Right hindlimb (tissue), 1 donor: ENCODE measurements around the gene SHISA5.

Source experiments
- DNase-seq: peaks from one replicate; pipeline ENCODE4 v3.0.0-alpha.2; 2018

The SHISA5 gene

GRCh38 chr3:48456456-48456855, 47.5 kb downstream of the SHISA5 start:
- no peak for DNase-seq

GRCh38 chr3:48451270-48451669, 52.7 kb downstream of the SHISA5 start:
- no peak for DNase-seq

DNA sequence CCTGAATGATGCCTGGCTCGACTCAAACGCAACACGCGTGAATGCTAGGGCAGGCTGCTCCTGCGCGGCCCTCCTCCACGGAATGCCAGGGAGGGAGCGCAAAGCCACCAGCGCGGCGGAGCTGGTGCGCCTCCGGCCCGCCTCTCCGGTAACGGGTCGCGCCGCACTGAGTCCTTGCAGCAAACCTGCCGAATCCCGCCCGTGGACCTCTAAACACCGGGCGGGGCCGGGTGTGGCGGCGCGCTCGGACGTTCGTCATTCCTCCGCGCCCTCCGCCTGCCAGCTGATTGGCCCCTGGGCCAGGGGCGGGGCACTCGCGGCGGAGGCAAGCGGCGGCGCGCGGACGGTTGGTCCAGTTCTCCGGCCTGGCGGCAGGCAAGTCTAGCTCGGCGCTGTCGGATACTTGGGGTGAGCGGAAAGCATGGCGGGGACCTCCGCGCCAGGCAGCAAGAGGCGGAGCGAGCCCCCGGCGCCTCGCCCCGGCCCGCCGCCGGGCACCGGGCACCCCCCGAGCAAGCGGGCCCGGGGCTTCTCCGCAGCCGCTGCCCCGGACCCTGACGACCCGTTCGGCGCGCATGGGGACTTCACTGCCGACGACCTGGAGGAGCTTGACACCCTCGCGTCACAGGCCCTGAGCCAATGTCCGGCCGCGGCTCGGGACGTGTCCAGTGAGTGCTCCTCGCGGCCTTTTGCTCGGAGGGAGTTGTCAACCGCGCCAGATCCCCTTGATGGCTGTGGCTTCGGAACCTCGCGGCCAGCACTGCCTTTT, 57.4 kb downstream of the SHISA5 start, which contains the start of gene ATRIP:
ATRIP (plus strand) TSS at position 313 of the 769 bp plus-strand sequence; CDS start at position 422, 109 bp downstream.
- DNase-seq = peak; percentile 91

DNA sequence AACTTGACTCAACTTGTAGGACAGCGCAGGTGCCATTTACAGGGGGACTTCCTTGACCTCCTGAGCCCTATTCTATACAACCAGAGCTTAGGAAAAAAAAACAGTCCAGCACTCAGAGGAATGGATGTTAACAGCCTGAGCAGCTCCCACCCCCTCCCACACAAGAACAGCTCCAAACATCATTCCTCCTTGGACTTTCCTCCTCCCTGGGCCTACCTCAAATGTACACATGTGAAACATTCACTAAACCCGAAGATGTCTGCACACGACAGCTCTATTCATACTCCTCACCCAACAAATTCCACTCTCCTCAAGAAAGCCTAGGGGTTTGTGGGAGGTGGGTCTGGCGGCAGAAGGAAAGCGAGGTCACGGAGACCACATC, 57.9 kb downstream of the SHISA5 start:
- DNase-seq = no peak

DNA sequence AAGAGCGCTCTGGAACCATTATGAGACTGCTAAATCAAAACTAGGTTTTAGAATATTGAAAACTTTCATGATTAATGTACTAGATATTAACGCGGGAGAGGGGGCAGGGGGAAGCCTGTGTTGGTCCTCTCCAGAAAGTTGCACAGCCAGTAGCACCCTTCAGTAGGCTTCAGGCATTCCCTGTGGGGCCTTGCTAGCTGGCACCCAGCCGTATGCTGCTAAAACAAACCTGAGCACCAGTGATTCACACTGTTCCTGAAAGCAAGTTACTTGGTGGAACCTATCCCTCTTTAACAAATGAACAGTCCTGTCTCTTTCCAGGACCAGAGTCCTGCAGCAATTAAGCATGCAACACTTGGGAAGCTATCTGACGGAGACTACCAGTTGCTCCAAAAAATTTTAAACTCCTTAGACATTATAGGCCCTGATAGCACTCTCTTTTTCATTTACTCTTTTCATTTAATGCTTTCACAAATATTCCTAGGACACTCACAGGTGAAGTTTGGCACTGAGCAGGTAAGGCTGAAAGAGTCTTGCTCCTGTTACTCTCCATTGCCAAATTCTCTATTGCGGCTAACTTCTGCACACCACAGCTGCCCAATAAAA, 58.6 kb downstream of the SHISA5 start:
- no peak for DNase-seq

DNA sequence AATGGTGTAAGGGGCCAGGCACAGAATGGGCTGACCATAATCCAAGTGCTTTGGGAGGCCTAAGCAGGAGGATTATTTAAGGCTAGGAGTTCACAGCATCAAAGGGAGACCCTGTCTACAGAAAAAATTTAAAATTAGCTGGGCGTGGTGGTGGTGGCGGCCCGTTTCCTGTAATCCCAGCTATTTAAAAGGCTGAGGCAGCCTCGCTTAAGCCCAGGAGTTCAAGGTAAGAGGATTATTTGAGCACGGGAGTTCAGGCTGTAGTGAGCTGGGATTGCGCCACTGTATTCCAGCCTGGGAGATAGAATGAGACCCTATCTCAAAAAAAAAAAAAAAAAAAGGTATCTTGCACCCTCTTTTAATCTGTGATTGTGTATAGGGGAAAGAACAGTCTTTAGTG, 62.0 kb downstream of the SHISA5 start:
- DNase-seq = no peak

GRCh38 chr3:48440590-48440958, 63.4 kb downstream of the SHISA5 start:
- no peak for DNase-seq

- peak; percentile 98 for DNase-seq
Observed at GRCh38 chr3:48439820-48440589, 64.0 kb downstream of the SHISA5 start, which contains the start of the genes CCDC51 and TMA7. CCDC51 (minus strand) TSS chr3:48440119; CDS start chr3:48435128, 4,991 bp downstream. TMA7 (plus strand) TSS chr3:48440257; CDS start chr3:48440297, 40 bp downstream.

GRCh38 chr3:48437812-48438211, 66.2 kb downstream of the SHISA5 start:
- DNase-seq = no peak

- DNase-seq = peak; percentile 8
Observed at GRCh38 chr3:48436855-48437254, 67.1 kb downstream of the SHISA5 start.

GRCh38 chr3:48436477-48436787, 67.5 kb downstream of the SHISA5 start:
- DNase-seq = peak; percentile 13

DNA sequence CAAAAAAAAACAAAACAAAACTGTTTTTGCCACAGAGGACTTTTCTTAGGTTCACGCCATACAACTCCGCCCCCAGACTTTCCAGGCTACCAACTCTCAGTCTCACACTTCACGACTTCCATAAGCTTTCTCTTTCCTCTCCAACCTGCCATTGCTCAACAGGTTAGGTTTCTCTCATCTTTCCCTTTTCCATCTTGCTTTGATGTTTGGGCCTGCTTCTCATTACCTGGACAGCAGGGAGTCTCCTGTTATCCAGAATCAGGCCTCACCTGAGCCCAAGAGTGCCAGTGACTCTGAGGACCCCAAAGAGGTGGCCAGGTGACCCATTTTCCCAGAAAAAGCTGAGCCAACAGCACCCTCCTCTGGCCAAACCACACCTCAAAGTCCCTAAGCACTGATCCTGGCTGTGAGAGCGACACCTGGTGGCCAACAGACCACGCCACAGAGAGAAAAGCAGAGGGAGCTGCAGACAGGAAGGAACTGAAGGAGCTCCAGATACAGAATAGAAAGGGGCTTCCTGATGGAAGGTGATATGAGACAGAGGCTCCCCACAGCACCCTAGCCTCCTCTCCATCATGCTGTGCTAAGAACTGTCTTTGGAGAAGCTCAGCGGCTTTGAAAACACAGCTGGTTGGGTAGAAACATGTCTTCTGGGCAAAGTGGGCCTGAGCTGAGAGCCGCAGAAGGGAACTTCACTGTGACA, 68.0 kb downstream of the SHISA5 start:
- DNase-seq = peak; percentile 85

DNA sequence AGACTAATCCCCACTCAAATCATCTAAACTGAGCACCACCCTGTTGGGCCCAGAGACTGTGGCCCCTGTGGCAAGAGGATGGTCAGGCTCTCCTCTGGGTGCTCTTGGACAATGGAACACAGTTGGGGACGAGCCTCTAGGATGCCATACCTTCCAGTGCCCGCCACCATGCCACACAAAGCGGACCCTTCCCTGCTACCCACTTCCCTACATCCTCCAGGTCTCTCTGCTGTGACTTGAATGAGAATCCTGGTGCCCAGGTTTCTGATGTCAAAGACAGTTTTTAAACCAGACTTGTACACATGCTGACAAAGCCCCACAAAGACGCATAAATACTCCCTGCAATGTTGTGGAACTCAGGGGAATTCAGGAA, 68.8 kb downstream of the SHISA5 start:
- DNase-seq = peak; percentile 11

- peak; percentile 23 for DNase-seq
Observed at GRCh38 chr3:48434591-48435222, 69.3 kb downstream of the SHISA5 start.

- DNase-seq = peak; percentile 16
Observed at GRCh38 chr3:48433472-48434118, 70.4 kb downstream of the SHISA5 start.

DNA sequence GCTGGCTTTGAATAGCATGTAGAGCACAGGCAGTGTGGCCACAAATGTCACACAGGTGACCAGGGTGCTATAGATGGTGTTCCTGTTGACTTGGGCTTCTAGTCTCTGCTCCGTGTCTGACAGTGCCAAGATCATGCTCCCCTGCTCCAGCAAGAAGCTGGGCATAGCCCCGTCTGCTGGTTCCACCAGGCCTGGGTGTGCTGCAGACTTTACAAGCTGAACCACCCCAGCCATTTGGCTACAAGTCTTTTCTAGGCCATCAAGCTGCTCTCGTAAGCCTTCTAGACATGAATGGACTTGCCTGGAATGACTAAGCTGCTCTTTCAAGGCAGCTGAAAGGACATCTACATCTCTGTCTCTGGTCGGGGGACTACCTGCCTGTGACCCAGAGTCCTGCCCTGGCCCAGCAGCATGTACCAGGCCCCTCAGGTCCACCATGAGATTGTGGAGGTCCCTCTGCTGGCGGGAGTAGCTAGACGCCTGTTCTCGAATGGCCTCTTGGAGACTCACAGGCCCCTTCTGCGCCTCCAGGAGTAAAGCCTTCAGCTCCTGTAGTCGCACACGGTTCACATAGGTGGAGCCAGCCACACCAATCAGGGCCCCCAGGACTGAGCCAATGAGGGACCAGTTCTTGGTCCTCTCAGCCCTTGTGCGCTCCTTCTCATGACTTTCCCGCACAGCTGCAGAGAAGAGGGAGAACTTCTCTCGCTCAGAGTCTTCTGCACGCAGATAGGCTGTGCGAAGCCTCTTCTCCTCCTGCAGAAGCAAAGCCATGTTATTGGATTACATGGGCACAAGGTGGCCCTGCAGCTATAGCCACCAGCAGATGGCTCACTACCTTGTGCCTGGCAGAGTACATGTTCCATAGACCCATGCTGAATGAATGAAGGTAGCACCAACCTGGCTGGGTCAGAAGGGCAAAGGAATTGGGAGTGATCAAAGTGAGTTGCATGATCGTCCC, 71.3 kb downstream of the SHISA5 start:
- DNase-seq = peak; percentile 9

- no peak for DNase-seq
Observed at GRCh38 chr3:48431224-48432029, 72.5 kb downstream of the SHISA5 start.

- DNase-seq = no peak
Observed at GRCh38 chr3:48430708-48431101, 73.3 kb downstream of the SHISA5 start.

DNA sequence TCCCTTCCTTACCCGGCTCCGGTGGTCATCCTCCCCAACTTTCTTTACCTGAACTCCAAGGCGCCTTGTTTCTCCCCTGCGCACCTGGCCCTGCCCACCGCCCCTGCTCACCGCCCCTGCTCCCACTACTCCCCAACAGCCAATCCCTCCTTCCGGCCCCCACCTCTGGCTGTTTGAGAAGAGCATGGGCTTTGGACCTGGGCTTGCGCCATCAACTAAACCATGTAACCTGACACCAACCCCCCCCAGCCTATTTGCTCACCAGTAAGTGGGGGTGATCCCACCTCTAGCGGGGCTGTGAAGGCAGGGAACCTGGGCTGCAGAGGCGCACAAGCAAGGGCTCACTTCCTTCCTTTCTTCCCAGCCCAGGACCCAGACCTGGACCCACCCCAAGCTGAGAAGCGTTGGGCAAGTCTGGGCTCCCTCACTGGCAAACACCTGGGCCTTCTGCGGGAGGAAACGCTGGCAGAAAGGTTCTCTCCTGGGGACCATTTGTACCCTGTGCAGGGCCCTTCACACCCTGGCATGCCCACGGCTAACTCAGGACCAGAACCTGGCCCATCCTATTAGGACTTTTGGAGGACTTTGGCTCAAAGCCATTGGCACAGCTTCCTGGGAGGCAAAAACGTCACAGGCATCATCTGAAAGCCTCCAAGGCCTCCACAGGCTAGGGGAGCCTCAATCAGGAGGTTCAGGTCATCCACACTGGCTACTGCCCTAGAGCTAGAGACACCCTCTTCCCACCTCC, 73.8 kb downstream of the SHISA5 start, which contains the start of gene PLXNB1:
PLXNB1 (minus strand) TSS at position 127 of the 748 bp plus-strand sequence. CDS start 5,475 bp downstream, outside the sequence.
- DNase-seq = peak; percentile 64
